Muscle layer of colon (tissue), 2 donors: Measurements from ENCODE around the gene DSEL.

Source experiments
- H3K27ac ChIP-seq: one replicate; pipeline ENCODE4 v1.7.0; 2013; ENCODE audit warnings: low read depth, mild to moderate bottlenecking, low read length, moderate library complexity
- H3K27me3 ChIP-seq, 2 donors: one replicate each; pipeline ENCODE4 v1.7.0; 2013; ENCODE audit warnings: low read length in 2 of 2, mild to moderate bottlenecking in 2 of 2; ENCODE audit not compliant: insufficient read depth in 2 of 2, control insufficient read depth in 1 of 2
- H3K36me3 ChIP-seq: one replicate; pipeline ENCODE4 v1.7.0; 2013; ENCODE audit warnings: mild to moderate bottlenecking, low read length; ENCODE audit not compliant: insufficient read depth
- H3K4me1 ChIP-seq: one replicate; pipeline ENCODE4 v1.7.0; 2013; ENCODE audit warnings: mild to moderate bottlenecking, low read length; ENCODE audit not compliant: insufficient read depth
- H3K4me3 ChIP-seq, 2 donors: one replicate each; pipeline ENCODE4 v1.7.0; 2013; ENCODE audit warnings: low read length in 2 of 2, low read depth in 1 of 2, mild to moderate bottlenecking in 1 of 2, moderate library complexity in 1 of 2
- H3K9ac ChIP-seq: one replicate; pipeline ENCODE4 v1.7.0; 2013; ENCODE audit warnings: low read length
- H3K9me3 ChIP-seq: one replicate; pipeline ENCODE4 v1.7.0; 2013; ENCODE audit warnings: mild to moderate bottlenecking, low read length
- donor health status: abdominal sarcoma.
- donor health status: Adenocarcinoma of cecum.

Gene DSEL

DNA sequence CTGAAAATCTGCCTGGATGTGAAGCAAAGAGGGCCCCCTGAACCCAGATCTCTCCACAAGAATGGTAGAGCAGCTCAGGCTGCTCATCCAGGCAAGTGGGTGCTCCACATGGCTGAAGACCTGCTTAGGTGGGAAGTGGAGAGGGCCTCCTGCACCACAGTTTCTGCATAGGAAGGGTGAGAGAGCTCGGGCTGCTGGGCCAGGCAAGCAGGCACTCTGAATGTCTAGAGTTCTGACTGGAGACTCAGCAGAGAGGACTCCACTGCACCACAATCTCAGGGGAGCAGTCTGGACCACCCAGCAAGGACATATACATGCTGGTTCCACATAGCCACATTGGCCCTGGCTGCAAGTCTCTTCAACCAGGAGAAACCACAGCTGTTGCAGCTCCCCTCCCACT is 52.0 kb downstream of the DSEL start:
- no peaks in the 10 kb centered on the region for H3K36me3 ChIP-seq
- H3K9me3 ChIP-seq: no peaks in the 10 kb centered on the region
- no peak overlapping the region for H3K4me3 ChIP-seq
- no peaks in the 10 kb centered on the region for H3K27me3 ChIP-seq
- no peak overlapping the region for H3K27ac ChIP-seq
- no peak overlapping the region for H3K9ac ChIP-seq
- H3K4me1 ChIP-seq: no peaks in the 10 kb centered on the region

DNA sequence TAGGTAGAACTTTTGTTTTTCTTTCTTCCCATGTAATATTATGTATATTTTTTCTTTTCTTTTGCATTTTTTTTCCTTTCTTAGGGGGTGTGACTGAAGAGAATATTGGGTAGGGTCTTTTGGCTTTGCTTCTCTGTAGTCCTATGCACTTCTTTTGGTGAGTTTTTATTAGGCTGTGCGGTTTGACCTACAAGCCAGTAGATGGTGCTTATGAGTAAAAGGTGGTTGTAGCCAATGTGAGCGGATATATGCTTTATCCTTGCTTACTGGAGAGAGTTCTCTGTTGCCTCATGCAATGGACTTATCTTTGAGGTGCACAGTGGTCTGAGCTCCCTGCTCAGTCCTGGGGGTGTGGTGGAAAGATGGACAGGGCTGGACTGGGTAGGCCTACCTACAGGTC is 52.7 kb downstream of the DSEL start:
- no peak overlapping the region for H3K9ac ChIP-seq
- H3K4me3 ChIP-seq: no peak overlapping the region
- no peaks in the 10 kb centered on the region for H3K27me3 ChIP-seq
- no peaks in the 10 kb centered on the region for H3K4me1 ChIP-seq
- H3K36me3 ChIP-seq: no peaks in the 10 kb centered on the region
- no peak overlapping the region for H3K27ac ChIP-seq
- no peaks in the 10 kb centered on the region for H3K9me3 ChIP-seq

DNA sequence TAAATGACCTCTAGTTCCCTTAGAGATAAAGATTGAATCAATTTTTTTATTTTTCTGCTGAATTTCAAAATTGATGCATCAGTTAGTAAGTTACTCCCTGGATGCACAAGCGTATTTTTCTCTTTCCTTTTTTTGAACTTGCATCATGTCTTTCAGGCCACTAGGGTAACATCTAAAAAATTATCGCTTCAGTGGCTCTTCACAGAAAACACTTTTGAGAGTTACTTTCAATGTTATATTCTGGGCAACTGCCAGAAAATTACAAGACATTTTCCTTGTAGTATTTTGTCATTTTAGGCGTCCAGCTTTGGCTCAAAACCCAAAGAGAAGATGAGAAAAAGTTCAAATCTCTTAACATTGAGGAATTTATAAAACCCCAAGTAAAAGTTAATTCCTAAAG is 59.8 kb downstream of the DSEL start:
- Histone ChIP-seq H3K9me3 (no peaks in the 10 kb centered on the region), H3K27me3 (no peaks in the 10 kb centered on the region), H3K36me3 (no peaks in the 10 kb centered on the region), H3K4me3 (no peak overlapping the region), H3K4me1 (no peaks in the 10 kb centered on the region), H3K27ac (no peak overlapping the region), H3K9ac (no peak overlapping the region)
